ENCODE measurements around the gene DUSP2. TPM values are rescaled to one million over a fixed set of nuclear protein-coding genes. Genes with fewer than 3 reads are reported as not detected.

The DUSP2 gene
- total and polyA plus RNA-seq, 10 of the 15 experiments (the other 5 are each of a cell fraction or from before 2014, with no cell fraction given): 9.7 to 212 (median 57.2) TPM

- no peak for TF ChIP-seq E2F8 (IDR thresholded peaks at IDR 0.05; ENCODE audit: low read depth, partially characterized antibody)
- TF ChIP-seq NFYA (IDR thresholded peaks at IDR 0.05; ENCODE audit: borderline replicate concordance, low read depth, low read length): no peak
- peak; percentile 82; the same call in 1 of the 2 replicates for TF ChIP-seq ZBTB40 (IDR thresholded peaks at IDR 0.05; ENCODE audit: borderline replicate concordance)
- TF ChIP-seq NR2C2 (IDR thresholded peaks at IDR 0.05; ENCODE audit: borderline replicate concordance, control insufficient read depth, insufficient read length, low read depth): no peak
- TF ChIP-seq PAX5 (IDR thresholded peaks at IDR 0.05; ENCODE audit: borderline replicate concordance, low read depth, low read length): peak; percentile 90
- TF ChIP-seq ZNF274 (IDR thresholded peaks at IDR 0.05; ENCODE audit: insufficient read depth, insufficient read length): no peak
- TF ChIP-seq CUX1 (IDR thresholded peaks at IDR 0.05; ENCODE audit: insufficient replicate concordance, low read depth, low read length): peak; percentile 37
- TF ChIP-seq BCLAF1 (IDR thresholded peaks at IDR 0.05): no peak
- peak; percentile 85; the same call in 1 of the 2 replicates for TF ChIP-seq ZNF207 (IDR thresholded peaks at IDR 0.05; ENCODE audit: borderline replicate concordance)
- no peak for TF ChIP-seq RAD21 (IDR thresholded peaks at IDR 0.05; ENCODE audit: insufficient read depth, low read depth, low read length)
- peak; percentile 37; the same call in 1 of the 2 replicates for TF ChIP-seq MXI1 (IDR thresholded peaks at IDR 0.05; ENCODE audit: low read depth, low read length)
- TF ChIP-seq MTA2 (IDR thresholded peaks at IDR 0.05; ENCODE audit: low read depth): peak; percentile 86
Measured at GRCh38 chr2:96146153-96146880, 1.1 kb upstream of the DUSP2 start (continued).

Data from GM12878 (cell line).